Measurements from ENCODE around the gene SRRT.
"Not testable (repeated sequence)": the region's sequence is repeated elsewhere in the genome, so short reads cannot be mapped to it uniquely, and the experiment has no call there.

DNA sequence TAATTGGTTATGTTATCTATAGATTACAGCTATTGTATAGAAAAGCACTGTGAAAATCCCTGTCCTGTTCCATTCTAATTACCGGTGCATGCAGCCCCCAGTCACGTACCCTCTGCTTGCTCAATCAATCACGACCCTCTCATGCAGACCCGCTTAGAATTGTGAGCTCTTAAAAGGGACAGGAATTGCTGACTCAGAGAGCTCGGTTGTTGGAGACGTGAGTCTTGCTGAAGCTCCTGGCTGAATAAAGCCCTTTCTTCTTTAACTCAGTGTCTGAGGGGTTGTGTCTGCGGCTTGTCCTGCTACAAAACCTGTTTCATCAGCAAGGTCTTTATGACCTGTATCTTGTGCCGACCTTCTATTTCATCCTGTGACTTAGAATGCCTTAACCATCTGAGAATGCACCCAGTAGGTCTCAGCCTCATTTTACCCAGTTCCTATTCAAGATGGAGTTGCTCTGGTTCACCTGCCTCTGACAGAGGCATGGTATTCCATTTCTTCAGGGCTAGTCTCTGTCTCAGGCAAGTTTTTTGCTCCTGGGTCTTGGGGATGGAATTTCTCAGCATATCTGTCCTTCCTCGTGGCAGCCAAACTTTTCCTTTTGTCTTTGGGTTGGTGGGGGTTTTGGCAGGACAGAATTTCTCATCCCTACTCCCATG is 45.0 kb downstream of the SRRT start:
- TF ChIP-seq, protein P1, sequence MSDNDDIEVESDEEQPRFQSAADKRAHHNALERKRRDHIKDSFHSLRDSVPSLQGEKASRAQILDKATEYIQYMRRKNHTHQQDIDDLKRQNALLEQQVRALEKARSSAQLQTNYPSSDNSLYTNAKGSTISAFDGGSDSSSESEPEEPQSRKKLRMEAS (IDR thresholded peaks at IDR 0.05; ENCODE audit: insufficient read depth, insufficient read length), result not testable (repeated sequence)
- TF ChIP-seq MYC (IDR thresholded peaks at IDR 0.05; ENCODE audit: low read depth, low read length), result not testable (repeated sequence)
